Measurements from ENCODE around the gene HOOK1.

- TF ChIP-seq CTCF (IDR thresholded peaks at IDR 0.05; ENCODE audit: low read length) (no peak), EZH2 (optimal IDR thresholded peaks at IDR 0.05; ENCODE audit: low read depth, low read length) (no peak), EZH2phosphoT487 (IDR thresholded peaks at IDR 0.05; ENCODE audit: low read length) (no peak)
These were observed 19.2 kb downstream of the HOOK1 start for GRCh38 chr1:59833991-59834390.
